HEK293 (cell line): ENCODE results near the gene XKR7.
A peak's percentile ranks its signal among the peaks of the same experiment; 100 is the strongest.

Experiments used
- CTCF ChIA-PET: fragments of 350-600 bp; formaldehyde crosslinking; extraction: SDS; loops from one replicate; lab custom pipeline; 2021; ENCODE audit warnings: antibody characterized with exemption; lab: Yijun Ruan, JAX
- POLR2A ChIA-PET: fragments of 300-600 bp; formaldehyde crosslinking; extraction: SDS; loops from one replicate; lab custom pipeline; 2020; ENCODE audit warnings: antibody characterized with exemption, inconsistent platforms; lab: Yijun Ruan, JAX
- H3K27ac ChIP-seq: fragments of 200-500 bp; sonication (Bioruptor generic); 2 replicates; pipeline ENCODE4 v1.5.1; 2014; ENCODE audit warnings: low read depth, low read length, control low read depth, inconsistent platforms; ENCODE audit errors: extremely low read depth
- H3K36me3 ChIP-seq, 2 experiments: fragments of 200-500 bp in 1 of 2; sonication (Bioruptor generic) in 1 of 2; 1 replicate in 1 of 2; 2 replicates in 1 of 2; pipeline ENCODE4 v1.5.1; 2014 to 2017; ENCODE audit warnings: inconsistent platforms in 2 of 2, low read length in 2 of 2; ENCODE audit not compliant: control insufficient read depth in 2 of 2, insufficient read depth in 1 of 2
- H3K4me1 ChIP-seq: fragments of 200-500 bp; sonication (Bioruptor generic); 2 replicates; pipeline ENCODE4 v1.5.1; 2014; ENCODE audit warnings: mild to moderate bottlenecking, low read length, inconsistent platforms; ENCODE audit not compliant: control insufficient read depth, insufficient read depth
- H3K4me3 ChIP-seq: 2 replicates; pipeline ENCODE4 v1.5.1; 2011; ENCODE audit warnings: low read depth, mild to moderate bottlenecking, control low read depth, low read length, moderate library complexity
- H3K9me3 ChIP-seq: fragments of 200-500 bp; sonication (Bioruptor generic); 2 replicates; pipeline ENCODE4 v1.5.1; 2014; ENCODE audit warnings: low read depth, low read length, inconsistent platforms; ENCODE audit not compliant: control insufficient read depth, insufficient read depth
- EGR2 ChIP-seq: fragments of 450-650 bp; formaldehyde crosslinking; IDR thresholded peaks from 2 replicates; pipeline ENCODE4 v1.5.1; 2016; ENCODE audit warnings: low read depth, missing biosample characterization, missing genetic modification characterization
- GLI2 ChIP-seq: fragments of 450-650 bp; formaldehyde crosslinking; IDR thresholded peaks from 2 replicates; pipeline ENCODE4; 2017; ENCODE audit warnings: missing biosample characterization, missing genetic modification characterization, low read depth, borderline replicate concordance
- GLIS2 ChIP-seq: fragments of 450-650 bp; formaldehyde crosslinking; IDR thresholded peaks from 2 replicates; pipeline ENCODE4 v1.5.1; 2016; ENCODE audit warnings: missing biosample characterization, missing genetic modification characterization
- HOXD13 ChIP-seq: sonication (generic); formaldehyde crosslinking; IDR thresholded peaks from 2 replicates; pipeline ENCODE4 v1.8.0; 2022; ENCODE audit warnings: missing genetic modification reagents, borderline replicate concordance
- KLF10 ChIP-seq: fragments of 450-650 bp; IDR thresholded peaks from 2 replicates; pipeline ENCODE4 v1.5.1; 2018; ENCODE audit warnings: missing biosample characterization, mild to moderate bottlenecking, missing genetic modification characterization
- SALL2 ChIP-seq: fragments of 450-650 bp; formaldehyde crosslinking; IDR thresholded peaks from 2 replicates; pipeline ENCODE4 v1.5.0; 2017; ENCODE audit warnings: missing biosample characterization, mild to moderate bottlenecking, missing genetic modification characterization, borderline replicate concordance
- ZBTB44 ChIP-seq: fragments of 450-650 bp; IDR thresholded peaks from 2 replicates; pipeline ENCODE4 v1.5.1; 2018; ENCODE audit warnings: missing biosample characterization, mild to moderate bottlenecking, missing genetic modification characterization
- ZFHX2 ChIP-seq: fragments of 450-650 bp; formaldehyde crosslinking; conservative IDR thresholded peaks from 2 replicates; pipeline ENCODE4 v1.5.1; 2016; ENCODE audit warnings: missing biosample characterization, missing genetic modification characterization
- ZFP3 ChIP-seq: fragments of 450-650 bp; formaldehyde crosslinking; IDR thresholded peaks from 2 replicates; pipeline ENCODE4 v1.5.1; 2016; ENCODE audit warnings: low read depth, missing biosample characterization, missing genetic modification characterization
- ZIC2 ChIP-seq: fragments of 450-650 bp; formaldehyde crosslinking; IDR thresholded peaks from 2 replicates; pipeline ENCODE4 v1.5.1; 2016; ENCODE audit warnings: missing biosample characterization, missing genetic modification characterization
- ZNF146 ChIP-seq: fragments of 450-650 bp; formaldehyde crosslinking; IDR thresholded peaks from 2 replicates; pipeline ENCODE4 v1.5.1; 2016; ENCODE audit warnings: missing biosample characterization, missing genetic modification characterization
- ZNF16 ChIP-seq: fragments of 450-650 bp; formaldehyde crosslinking; IDR thresholded peaks from 2 replicates; pipeline ENCODE4 v1.5.1; 2016; ENCODE audit warnings: low read depth, missing biosample characterization, missing genetic modification characterization
- ZNF169 ChIP-seq: fragments of 450-650 bp; formaldehyde crosslinking; IDR thresholded peaks from 2 replicates; pipeline ENCODE4 v1.5.1; 2016; ENCODE audit warnings: missing biosample characterization, missing genetic modification characterization
- ZNF2 ChIP-seq: fragments of 450-650 bp; formaldehyde crosslinking; IDR thresholded peaks from 2 replicates; pipeline ENCODE4 v1.5.1; 2016; ENCODE audit warnings: missing biosample characterization, missing genetic modification characterization
- ZNF266 ChIP-seq: fragments of 450-650 bp; formaldehyde crosslinking; IDR thresholded peaks from 2 replicates; pipeline ENCODE4 v1.5.1; 2016; ENCODE audit warnings: missing biosample characterization, missing genetic modification characterization, low read depth
- ZNF362 ChIP-seq: fragments of 450-650 bp; formaldehyde crosslinking; IDR thresholded peaks from 2 replicates; pipeline ENCODE4 v1.5.1; 2016; ENCODE audit warnings: missing biosample characterization, missing genetic modification characterization
- ZNF423 ChIP-seq: fragments of 450-650 bp; formaldehyde crosslinking; IDR thresholded peaks from 2 replicates; pipeline ENCODE4 v1.5.1; 2016; ENCODE audit warnings: missing biosample characterization, missing genetic modification characterization
- ZNF518A ChIP-seq: fragments of 450-650 bp; formaldehyde crosslinking; conservative IDR thresholded peaks from 2 replicates; pipeline ENCODE4 v1.5.1; 2016; ENCODE audit warnings: low read depth, missing biosample characterization, missing genetic modification characterization
- ZNF555 ChIP-seq: fragments of 450-650 bp; formaldehyde crosslinking; conservative IDR thresholded peaks from 2 replicates; pipeline ENCODE4 v1.5.1; 2017; ENCODE audit warnings: missing biosample characterization, mild to moderate bottlenecking, missing genetic modification characterization, inconsistent platforms
- ZNF670 ChIP-seq: fragments of 450-650 bp; formaldehyde crosslinking; IDR thresholded peaks from 2 replicates; pipeline ENCODE4 v1.5.1; 2016; ENCODE audit warnings: missing biosample characterization, missing genetic modification characterization, low read depth
- ZSCAN4 ChIP-seq: fragments of 450-650 bp; formaldehyde crosslinking; IDR thresholded peaks from 2 replicates; pipeline ENCODE4 v1.5.1; 2017; ENCODE audit warnings: missing biosample characterization, missing genetic modification characterization
- TF ChIP-seq, protein P1 (sequence below): fragments of 450-650 bp; formaldehyde crosslinking; IDR thresholded peaks from 2 replicates; pipeline ENCODE4 v1.5.1; 2016; ENCODE audit warnings: missing biosample characterization, missing genetic modification characterization
- TF ChIP-seq, protein P2 (sequence below): fragments of 450-650 bp; formaldehyde crosslinking; IDR thresholded peaks from 2 replicates; pipeline ENCODE4 v1.5.1; 2016; ENCODE audit warnings: missing biosample characterization, missing genetic modification characterization

XKR7 gene

GRCh38 chr20:31962761-31963160 lies 5.2 kb upstream of the XKR7 start:
- no peak overlapping the region for H3K27ac ChIP-seq
- TF ChIP-seq ZNF423 (tag by site-specific recombination): no peak
- no peak for TF ChIP-seq ZNF362 (tag by site-specific recombination)
- no peak for TF ChIP-seq ZSCAN4 (tag by site-specific recombination)
- TF ChIP-seq ZNF169: no peak
- TF ChIP-seq ZNF2 (tag by site-specific recombination): no peak
- TF ChIP-seq EGR2 (tag by site-specific recombination): peak; percentile 27; the same call in 1 of the 2 replicates
- no peak for TF ChIP-seq GLIS2 (tag by site-specific recombination)
- peak; percentile 43 for TF ChIP-seq ZFHX2
- TF ChIP-seq HOXD13: no peak
- peak; percentile 42; the same call in 1 of the 2 replicates for TF ChIP-seq ZIC2 (tag by site-specific recombination)
- no peak for TF ChIP-seq ZNF146 (tag by site-specific recombination)
- no peak for TF ChIP-seq ZNF555 (tag by site-specific recombination)
- H3K36me3 ChIP-seq: no peaks in the 10 kb centered on the region
- H3K4me1 ChIP-seq: no peaks in the 10 kb centered on the region
- POLR2A ChIA-PET: interaction anchor here (1.4 kb wide), 1 partner anchor 11 kb away, joined by 7 read pairs; the partner anchor contains the start of gene PDRG1
- CTCF ChIA-PET: no interaction called here
- no peaks in the 10 kb centered on the region for H3K9me3 ChIP-seq
- H3K4me3 ChIP-seq: no peak overlapping the region

- no peaks in the 10 kb centered on the region for H3K9me3 ChIP-seq
- H3K4me3 ChIP-seq: no peak overlapping the region
- no peaks in the 10 kb centered on the region for H3K4me1 ChIP-seq
- CTCF ChIA-PET: interaction anchor here (0.6 to 1.4 kb wide), 3 partner anchors 12 to 67 kb away, joined by 3 to 5 read pairs (median 4); partner anchors contain the start of gene PDRG1
- H3K27ac ChIP-seq: no peak overlapping the region
- H3K36me3 ChIP-seq: no peaks in the 10 kb centered on the region
- POLR2A ChIA-PET: interaction anchor here (1.4 kb wide), 1 partner anchor 12 kb away, joined by 7 read pairs; the partner anchor contains the start of gene PDRG1
- TF ChIP-seq ZNF169 (no peak), ZNF266 (tag by site-specific recombination) (no peak), SALL2 (tag by site-specific recombination) (no peak), ZFP3 (tag by site-specific recombination) (no peak), ZNF16 (tag by site-specific recombination) (no peak), ZBTB44 (no peak), KLF10 (tag by site-specific recombination) (no peak), ZNF670 (tag by site-specific recombination) (no peak), GLI2 (tag by site-specific recombination) (no peak), ZNF518A (tag by site-specific recombination) (no peak)
- TF ChIP-seq, protein P1, sequence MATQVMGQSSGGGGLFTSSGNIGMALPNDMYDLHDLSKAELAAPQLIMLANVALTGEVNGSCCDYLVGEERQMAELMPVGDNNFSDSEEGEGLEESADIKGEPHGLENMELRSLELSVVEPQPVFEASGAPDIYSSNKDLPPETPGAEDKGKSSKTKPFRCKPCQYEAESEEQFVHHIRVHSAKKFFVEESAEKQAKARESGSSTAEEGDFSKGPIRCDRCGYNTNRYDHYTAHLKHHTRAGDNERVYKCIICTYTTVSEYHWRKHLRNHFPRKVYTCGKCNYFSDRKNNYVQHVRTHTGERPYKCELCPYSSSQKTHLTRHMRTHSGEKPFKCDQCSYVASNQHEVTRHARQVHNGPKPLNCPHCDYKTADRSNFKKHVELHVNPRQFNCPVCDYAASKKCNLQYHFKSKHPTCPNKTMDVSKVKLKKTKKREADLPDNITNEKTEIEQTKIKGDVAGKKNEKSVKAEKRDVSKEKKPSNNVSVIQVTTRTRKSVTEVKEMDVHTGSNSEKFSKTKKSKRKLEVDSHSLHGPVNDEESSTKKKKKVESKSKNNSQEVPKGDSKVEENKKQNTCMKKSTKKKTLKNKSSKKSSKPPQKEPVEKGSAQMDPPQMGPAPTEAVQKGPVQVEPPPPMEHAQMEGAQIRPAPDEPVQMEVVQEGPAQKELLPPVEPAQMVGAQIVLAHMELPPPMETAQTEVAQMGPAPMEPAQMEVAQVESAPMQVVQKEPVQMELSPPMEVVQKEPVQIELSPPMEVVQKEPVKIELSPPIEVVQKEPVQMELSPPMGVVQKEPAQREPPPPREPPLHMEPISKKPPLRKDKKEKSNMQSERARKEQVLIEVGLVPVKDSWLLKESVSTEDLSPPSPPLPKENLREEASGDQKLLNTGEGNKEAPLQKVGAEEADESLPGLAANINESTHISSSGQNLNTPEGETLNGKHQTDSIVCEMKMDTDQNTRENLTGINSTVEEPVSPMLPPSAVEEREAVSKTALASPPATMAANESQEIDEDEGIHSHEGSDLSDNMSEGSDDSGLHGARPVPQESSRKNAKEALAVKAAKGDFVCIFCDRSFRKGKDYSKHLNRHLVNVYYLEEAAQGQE (tag by site-specific recombination): no peak
- TF ChIP-seq, protein P2, sequence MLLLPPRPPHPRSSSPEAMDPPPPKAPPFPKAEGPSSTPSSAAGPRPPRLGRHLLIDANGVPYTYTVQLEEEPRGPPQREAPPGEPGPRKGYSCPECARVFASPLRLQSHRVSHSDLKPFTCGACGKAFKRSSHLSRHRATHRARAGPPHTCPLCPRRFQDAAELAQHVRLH (tag by site-specific recombination): no peak
These were observed 4.1 kb upstream of the XKR7 start for GRCh38 chr20:31963889-31964288.
